ENCODE data around the gene PSORS1C2. TPM values are rescaled to one million over a fixed set of nuclear protein-coding genes. Genes with fewer than 3 reads are reported as not detected.

The PSORS1C2 gene
- total RNA-seq, 4 donors from 2014 or later, result not detected

- Histone ChIP-seq H3K4me3 (replicated peaks in 1 of 3) (no peak overlapping the region), H3K36me3 (peaks cover 0 to 8% of the 10 kb centered on the region in 2 donors), H3K27ac (no peak overlapping the region), H3K4me1 (peaks cover 7 to 13% of the 10 kb centered on the region in 2 donors), H3K27me3 (no peaks in the 10 kb centered on the region), H3K9me3 (no peaks in the 10 kb centered on the region)
- TF ChIP-seq CTCF (IDR thresholded peaks at IDR 0.05), result no peak
- TF ChIP-seq POLR2A (IDR thresholded peaks at IDR 0.05), result no peak
- intact Hi-C loops (cut with DNase I), result no loop called here
- peak in 1 of 2 donors; percentile 34 for DNase-seq
- WGBS, 2 donors, result 71 to 72% methylated on average over 7 of the region's 7 CpGs
These were observed 13.9 kb upstream of the PSORS1C2 start for GRCh38 chr6:31152781-31153180.

GRCh38 chr6:31149827-31150447 is 11.1 kb upstream of the PSORS1C2 start:
- TF ChIP-seq POLR2A (IDR thresholded peaks at IDR 0.05) (no peak), CTCF (IDR thresholded peaks at IDR 0.05) (no peak)
- 91 to 95% methylated on average over 5 to 6 of the region's 6 CpGs for WGBS, 2 donors
- Histone ChIP-seq H3K4me1 (no peaks in the 10 kb centered on the region), H3K27ac (no peak overlapping the region), H3K4me3 (replicated peaks in 1 of 3) (no peak overlapping the region), H3K36me3 (peaks cover 0 to 4% of the 10 kb centered on the region in 2 donors), H3K27me3 (no peaks in the 10 kb centered on the region), H3K9me3 (no peaks in the 10 kb centered on the region)
- intact Hi-C loops (cut with DNase I), result no loop called here
- DNase-seq, result no peak

GRCh38 chr6:31145386-31145785 is 6.5 kb upstream of the PSORS1C2 start:
- 95 to 97% methylated on average over 10 of the region's 10 CpGs for WGBS, 2 donors
- intact Hi-C loops (cut with DNase I), result no loop called here
- Histone ChIP-seq H3K4me3 (replicated peaks in 1 of 3) (no peak overlapping the region), H3K27ac (no peak overlapping the region), H3K9me3 (no peaks in the 10 kb centered on the region), H3K36me3 (peaks cover 4 to 7% of the 10 kb centered on the region in 2 donors), H3K4me1 (no peaks in the 10 kb centered on the region), H3K27me3 (no peaks in the 10 kb centered on the region)
- DNase-seq, result no peak
- TF ChIP-seq POLR2A (IDR thresholded peaks at IDR 0.05) (no peak), CTCF (IDR thresholded peaks at IDR 0.05) (no peak)

GRCh38 chr6:31144970-31145340 is 6.1 kb upstream of the PSORS1C2 start:
- 67 to 93% methylated on average over 3 to 11 of the region's 11 CpGs for WGBS, 2 donors
- peaks cover 4 to 7% of the 10 kb centered on the region in 2 donors for H3K36me3 ChIP-seq
- no peak for TF ChIP-seq CTCF (IDR thresholded peaks at IDR 0.05)
- H3K27me3 ChIP-seq, result no peaks in the 10 kb centered on the region
- no peak overlapping the region for H3K27ac ChIP-seq
- intact Hi-C loops (cut with DNase I), result no loop called here
- no peaks in the 10 kb centered on the region for H3K4me1 ChIP-seq
- no peak for DNase-seq
- H3K4me3 ChIP-seq (replicated peaks in 1 of 3), result no peak overlapping the region
- no peaks in the 10 kb centered on the region for H3K9me3 ChIP-seq

- Histone ChIP-seq H3K4me3 (replicated peaks in 1 of 3) (no peak overlapping the region), H3K27me3 (no peaks in the 10 kb centered on the region), H3K9me3 (no peaks in the 10 kb centered on the region), H3K4me1 (no peaks in the 10 kb centered on the region), H3K27ac (no peak overlapping the region), H3K36me3 (peaks cover under 1 to 7% of the 10 kb centered on the region in 2 donors)
- WGBS, 2 donors, result 90 to 92% methylated on average over 18 of the region's 18 CpGs
- TF ChIP-seq CTCF (IDR thresholded peaks at IDR 0.05) (no peak), POLR2A (IDR thresholded peaks at IDR 0.05) (no peak)
- intact Hi-C loops (cut with DNase I), result no loop called here
- no peak for DNase-seq
These were observed 5.6 kb upstream of the PSORS1C2 start for GRCh38 chr6:31144296-31144969.
